A673 (cell line): ENCODE measurements around the gene CDH9. TPM values are rescaled to one million over a fixed set of nuclear protein-coding genes. Genes with fewer than 3 reads are reported as not detected.
"Not testable (repeated sequence)": the region's sequence is repeated elsewhere in the genome, so short reads cannot be mapped to it uniquely, and the experiment has no call there.

Source experiments
- BruUV-seq: library from RNA; stranded (reverse); fragments of 400-500 nt; replicated peaks from 2 replicates; lab custom pipeline; 2021; lab: Mats Ljungman, UMichigan
- CTCF ChIA-PET: fragments of 300-600 bp; sonication (Branson Sonifier 250); formaldehyde crosslinking; loops from one replicate; lab custom pipeline; 2022; ENCODE audit warnings: antibody characterized with exemption; lab: Charles Lee
- POLR2A ChIA-PET: fragments of 300-600 bp; sonication (Branson Sonifier 250); formaldehyde crosslinking; loops from one replicate; lab custom pipeline; 2022; ENCODE audit warnings: antibody characterized with exemption; ENCODE audit not compliant: low non-redundant PET; lab: Charles Lee
- DNase-seq: peaks from one replicate; pipeline ENCODE4 v3.0.0-alpha.2; 2015; ENCODE audit warnings: low spot score
- H3K27ac ChIP-seq: fragments of 200-600 bp; sonication (generic); 2 replicates; pipeline ENCODE4 v1.5.1; 2016; ENCODE audit warnings: mixed run types, low read depth, mild to moderate bottlenecking, mixed read lengths, antibody characterized with exemption, low read length; ENCODE audit not compliant: poor library complexity, severe bottlenecking
- H3K27me3 ChIP-seq: fragments of 200-600 bp; sonication (generic); replicated peaks from 2 replicates; pipeline ENCODE4 v1.6.1; 2017; ENCODE audit warnings: mixed run types, low read depth, mild to moderate bottlenecking, mixed read lengths, antibody characterized with exemption, low read length; ENCODE audit not compliant: insufficient read depth, poor library complexity
- H3K36me3 ChIP-seq: fragments of 200-600 bp; sonication (generic); 2 replicates; pipeline ENCODE4 v1.6.1; 2016; ENCODE audit warnings: mixed run types, mild to moderate bottlenecking, mixed read lengths, antibody characterized with exemption, low read length; ENCODE audit not compliant: insufficient read depth, poor library complexity, severe bottlenecking
- H3K4me1 ChIP-seq: fragments of 200-600 bp; sonication (generic); 2 replicates; pipeline ENCODE4 v1.6.1; 2017; ENCODE audit warnings: mixed run types, mild to moderate bottlenecking, mixed read lengths, antibody characterized with exemption, low read length; ENCODE audit not compliant: insufficient read depth, poor library complexity, severe bottlenecking
- H3K4me3 ChIP-seq: fragments of 200-600 bp; sonication (generic); 2 replicates; pipeline ENCODE4 v1.5.1; 2016; ENCODE audit warnings: low read depth, mixed run types, mild to moderate bottlenecking, mixed read lengths, low read length; ENCODE audit not compliant: poor library complexity, severe bottlenecking
- H3K9me3 ChIP-seq: fragments of 200-600 bp; sonication (generic); 2 replicates; pipeline ENCODE4 v1.6.1; 2016; ENCODE audit warnings: mixed run types, low read depth, mild to moderate bottlenecking, mixed read lengths, antibody characterized with exemption, low read length; ENCODE audit not compliant: poor library complexity, severe bottlenecking
- CTCF ChIP-seq: fragments of 300-800, 200-600 bp; sonication (generic); conservative IDR thresholded peaks from 2 replicates; pipeline ENCODE4 v1.5.1; 2017; ENCODE audit warnings: low read depth, mild to moderate bottlenecking, antibody characterized with exemption, low read length, moderate library complexity, mixed read lengths
- EZH2 ChIP-seq: fragments of 200-600 bp; sonication (generic); IDR thresholded peaks from 2 replicates; pipeline ENCODE4 v1.6.1; 2017; ENCODE audit warnings: borderline replicate concordance, low read depth, mild to moderate bottlenecking, mixed read lengths, antibody characterized with exemption, low read length; ENCODE audit not compliant: poor library complexity, severe bottlenecking
- intact Hi-C: fragments of 100-400 bp; cut with micrococcal nuclease; formaldehyde crosslinking; loops from one replicate; pipeline ENCODE4 v1.10.0; 2022; ENCODE audit not compliant: unreplicated experiment
- total RNA-seq: library from RNA; stranded (reverse); gene quantifications from 2 replicates; pipeline ENCODE4 v1.2.3, GENCODE V29; 2021

CDH9 gene
- total RNA-seq, 1 experiment from 2014 or later = not detected

DNA sequence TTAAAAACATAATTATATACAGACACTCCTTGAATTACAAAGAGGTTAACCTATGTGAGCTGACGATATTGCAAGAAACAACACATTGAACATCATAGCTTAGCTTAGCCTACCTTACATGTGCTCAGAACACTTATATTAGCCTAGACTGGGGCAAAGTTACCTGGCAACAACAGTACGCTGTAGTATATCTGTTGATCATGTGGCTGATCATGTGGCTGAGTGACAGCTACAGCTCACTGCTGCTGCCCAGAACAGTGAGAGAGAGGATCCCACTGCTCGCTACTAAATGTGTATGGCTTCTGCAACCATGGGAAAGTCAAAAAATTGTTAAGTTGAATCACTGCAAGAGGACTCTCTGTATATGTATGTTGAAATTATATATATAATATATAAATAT, 169.9 kb downstream of the CDH9 start:
- CTCF ChIA-PET = no interaction called here
- POLR2A ChIA-PET = no interaction called here
- no peak overlapping the region for H3K27ac ChIP-seq
- H3K36me3 ChIP-seq = no peaks in the 10 kb centered on the region
- DNase-seq = no peak
- intact Hi-C loops = no loop called here
- no peaks in the 10 kb centered on the region for H3K4me1 ChIP-seq
- H3K9me3 ChIP-seq = no peaks in the 10 kb centered on the region
- no TSS peak for BruUV-seq
- no peak for TF ChIP-seq EZH2
- TF ChIP-seq CTCF = no peak
- H3K27me3 ChIP-seq = no peaks in the 10 kb centered on the region
- H3K4me3 ChIP-seq = no peak overlapping the region

DNA sequence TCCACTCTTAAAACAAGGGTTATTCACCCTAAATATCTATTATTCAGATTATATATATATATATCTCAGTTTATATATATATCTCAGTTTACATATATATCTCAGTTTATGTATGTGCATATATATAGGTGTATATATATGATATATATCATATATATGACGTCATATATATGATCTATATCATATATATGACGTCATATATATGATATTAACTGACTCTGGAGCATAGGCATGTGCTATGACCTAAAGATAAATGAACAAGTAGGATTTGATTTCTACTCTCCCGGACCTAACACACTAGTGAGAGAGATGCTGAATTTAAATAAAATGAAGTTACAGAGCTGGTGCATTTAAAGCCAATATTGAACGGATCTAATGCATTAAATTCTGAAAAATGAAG, 174.3 kb downstream of the CDH9 start:
- no peaks in the 10 kb centered on the region for H3K27me3 ChIP-seq
- no peaks in the 10 kb centered on the region for H3K9me3 ChIP-seq
- no peaks in the 10 kb centered on the region for H3K36me3 ChIP-seq
- no TSS peak for BruUV-seq
- no peak overlapping the region for H3K27ac ChIP-seq
- CTCF ChIA-PET = no interaction called here
- intact Hi-C loops = no loop called here
- no peaks in the 10 kb centered on the region for H3K4me1 ChIP-seq
- no peak for DNase-seq
- POLR2A ChIA-PET = no interaction called here
- no peak overlapping the region for H3K4me3 ChIP-seq
- TF ChIP-seq CTCF = no peak
- TF ChIP-seq EZH2 = no peak

GRCh38 chr5:26856238-26856637, 182.1 kb downstream of the CDH9 start:
- intact Hi-C loops = no loop called here
- ChIA-PET POLR2A (no interaction called here), CTCF (no interaction called here)
- no peak for DNase-seq
- no peak overlapping the region for H3K4me3 ChIP-seq
- no peaks in the 10 kb centered on the region for H3K27me3 ChIP-seq
- no peaks in the 10 kb centered on the region for H3K4me1 ChIP-seq
- no peak for TF ChIP-seq CTCF
- no peak for TF ChIP-seq EZH2
- H3K27ac ChIP-seq = no peak overlapping the region
- no peaks in the 10 kb centered on the region for H3K36me3 ChIP-seq
- BruUV-seq = no TSS peak
- H3K9me3 ChIP-seq = peaks cover 17% of the 10 kb centered on the region

DNA sequence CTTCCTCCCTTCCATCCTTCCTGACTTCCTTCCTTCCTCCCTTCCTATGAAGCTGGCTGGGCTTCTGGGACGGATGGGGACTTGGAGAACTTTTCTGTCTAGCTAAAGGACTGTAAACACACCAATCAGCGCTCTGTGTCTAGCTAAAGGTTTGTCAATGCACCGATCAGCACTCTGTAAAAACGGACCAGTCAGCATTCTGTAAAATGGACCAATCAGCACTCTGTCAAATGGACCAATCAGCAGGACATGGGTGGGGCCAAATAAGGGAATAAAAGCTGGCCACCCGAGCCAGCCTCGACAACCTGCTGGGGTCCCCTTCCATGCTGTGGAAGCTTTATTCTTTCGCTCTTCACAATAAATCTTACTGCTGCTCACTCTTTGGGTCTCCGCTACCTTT, 185.9 kb downstream of the CDH9 start:
- H3K36me3 ChIP-seq, DNase-seq, intact Hi-C loops, H3K4me1 ChIP-seq, POLR2A ChIA-PET, BruUV-seq, H3K4me3 ChIP-seq, H3K27ac ChIP-seq, H3K27me3 ChIP-seq, CTCF ChIA-PET: not testable (repeated sequence)
- H3K9me3 ChIP-seq = peaks cover 17% of the 10 kb centered on the region
